H1 (cell line): ENCODE measurements around the gene LRATD1. TPM values are rescaled to one million over a fixed set of nuclear protein-coding genes. Genes with fewer than 3 reads are reported as not detected.

ENCODE experiments used
- BACH1 ChIP-seq: IDR thresholded peaks from 2 replicates; pipeline ENCODE4 v1.6.1; 2012; ENCODE audit warnings: low read length, improper control_type of control experiment
- CHD2 ChIP-seq: IDR thresholded peaks from 2 replicates; pipeline ENCODE4 v1.6.1; 2012; ENCODE audit warnings: low read length, improper control_type of control experiment
- CTBP2 ChIP-seq: IDR thresholded peaks from 2 replicates; pipeline ENCODE4 v1.7.0; 2011; ENCODE audit warnings: borderline replicate concordance, mild to moderate bottlenecking, moderate library complexity, mixed read lengths, low read length; ENCODE audit not compliant: insufficient read depth, insufficient read length
- HDAC6 ChIP-seq: IDR thresholded peaks from one replicate; pipeline ENCODE4 v1.7.1; 2012; ENCODE audit warnings: low read depth, mild to moderate bottlenecking, inconsistent platforms, low read length, moderate library complexity
- JUN ChIP-seq: IDR thresholded peaks from 2 replicates; pipeline ENCODE4 v1.6.1; 2011; ENCODE audit warnings: low read depth, mild to moderate bottlenecking, improper control_type of control experiment, low read length
- PHF8 ChIP-seq: fragments of 200-600 bp; sonication (generic); conservative IDR thresholded peaks from 2 replicates; pipeline ENCODE4 v1.7.1; 2012; ENCODE audit warnings: low read depth, mild to moderate bottlenecking, inconsistent platforms, low read length, moderate library complexity
- RAD21 ChIP-seq, 2 experiments: IDR thresholded peaks in 1 of 2; conservative IDR thresholded peaks in 1 of 2; 2 replicates each; pipeline ENCODE4 v1.6.1; 2011; ENCODE audit warnings: low read depth in 2 of 2, low read length in 2 of 2, improper control_type of control experiment in 1 of 2, inconsistent platforms in 1 of 2, mild to moderate bottlenecking in 1 of 2, moderate library complexity in 1 of 2
- RFX5 ChIP-seq: IDR thresholded peaks from 2 replicates; pipeline ENCODE4 v1.6.1; 2011; ENCODE audit warnings: low read depth, low read length, improper control_type of control experiment, borderline replicate concordance
- SIN3A ChIP-seq, 2 experiments: IDR thresholded peaks in 1 of 2; conservative IDR thresholded peaks in 1 of 2; 2 replicates each; pipeline ENCODE4 v1.6.1; 2011 to 2012; ENCODE audit warnings: low read length in 2 of 2, improper control_type of control experiment in 1 of 2, low read depth in 1 of 2, mild to moderate bottlenecking in 1 of 2
- SP2 ChIP-seq: IDR thresholded peaks from 2 replicates; pipeline ENCODE4 v1.6.1; 2012; ENCODE audit warnings: mild to moderate bottlenecking, low read length, inconsistent platforms
- TAF1 ChIP-seq: IDR thresholded peaks from 2 replicates; pipeline ENCODE4 v1.6.1; 2011; ENCODE audit warnings: mild to moderate bottlenecking, low read depth, low read length
- polyA plus RNA-seq, 7 experiments: library from polyadenylated mRNA; depleted of rRNA in 3 of 7; stranded (reverse) in 5 of 7; unstranded in 2 of 7; fragments of >200 nt in 5 of 7; fragments of 200-250 nt in 2 of 7; gene quantifications; 1 replicate in 5 of 7; 2 replicates in 1 of 7; 4 replicates in 1 of 7; pipeline versions ENCODE4 v1.2.1 to v1.2.3, GENCODE V29; 2011 to 2013; ENCODE audit warnings: missing spikeins in 2 of 7, mixed read lengths in 2 of 7
- total RNA-seq: library from RNA; stranded (reverse); fragmentation: NEBNext Ultra II Directional; extraction: Animal tissue kit (Norgen Biotek cat#: 25700); gene quantifications from 2 replicates; pipeline ENCODE4 v1.2.1, GENCODE V29; 2021
- TF ChIP-seq, protein P1 (sequence below): IDR thresholded peaks from 2 replicates; pipeline ENCODE4 v1.6.1; 2012; ENCODE audit warnings: inconsistent platforms

Gene LRATD1
- total and polyA plus RNA-seq, 2 of the 8 experiments (the other 6 are each of a cell fraction or from before 2014, with no cell fraction given) = 1.2 to 2.3 TPM

DNA sequence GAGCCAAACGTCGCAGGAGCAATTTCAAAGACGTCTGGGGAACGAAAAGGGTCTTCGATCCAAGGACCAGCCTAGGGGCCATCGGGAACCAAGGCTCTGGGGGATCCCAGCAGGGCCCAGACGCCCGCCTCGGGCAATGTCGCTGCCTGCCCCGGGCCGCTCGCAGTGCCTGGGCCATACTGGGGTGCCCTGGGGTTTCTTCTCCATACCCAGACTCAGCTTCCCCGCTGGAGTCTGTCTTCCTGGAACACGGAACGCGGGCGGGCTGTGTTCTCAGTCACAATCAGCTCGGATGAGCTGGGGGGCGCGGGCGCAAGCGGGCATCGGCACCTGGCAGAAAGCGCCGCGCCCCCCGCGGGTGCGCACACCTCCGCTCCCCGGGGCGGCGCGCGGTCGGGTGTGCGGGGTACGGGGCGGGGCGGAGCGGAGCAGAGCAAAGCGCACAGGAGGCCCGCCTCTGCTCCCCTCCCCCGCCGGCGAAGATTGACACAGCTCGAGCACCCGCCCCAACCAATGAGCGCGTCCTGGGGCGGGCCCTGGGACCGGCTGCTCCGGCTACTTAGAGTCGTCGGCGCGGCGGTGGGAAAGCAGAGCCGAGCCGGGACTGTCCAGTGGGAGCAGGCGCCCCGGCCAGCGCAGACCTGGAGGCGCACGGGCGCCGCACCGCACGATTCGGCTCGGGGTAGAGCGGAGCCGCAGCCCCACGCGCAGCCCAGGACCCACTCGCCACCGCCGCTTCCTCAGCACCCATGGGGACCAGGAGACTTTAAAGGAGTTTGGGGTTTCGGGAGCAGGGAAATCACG, at the start of gene LRATD1 (continued):
- TF ChIP-seq HDAC6 (no peak), SP2 (peak; percentile 22; the same call in 1 of the 2 replicates), BACH1 (no peak), JUN (no peak), CTBP2 (peak; percentile 36), RFX5 (no peak), PHF8 (no peak; the same call in 1 of the 2 replicates), SIN3A (conservative IDR thresholded peaks at IDR 0.05 in 1 of 2, IDR thresholded peaks at IDR 0.05 in 1 of 2; ENCODE audit: low read depth in 1 of 2, low read length in 2 of 2) (0 out of 4 replicates have a peak, but pooled peaks of 1 of the 2 experiments have one; percentile 2), RAD21 (IDR thresholded peaks at IDR 0.05 in 1 of 2, conservative IDR thresholded peaks at IDR 0.05 in 1 of 2; ENCODE audit: low read depth in 2 of 2, low read length in 2 of 2) (0 out of 4 replicates have a peak, but pooled peaks of 1 of the 2 experiments have one; percentile 1), CHD2 (peak; percentile 68; the same call in 1 of the 2 replicates), TAF1 (peak; percentile 77)
- TF ChIP-seq, protein P1, sequence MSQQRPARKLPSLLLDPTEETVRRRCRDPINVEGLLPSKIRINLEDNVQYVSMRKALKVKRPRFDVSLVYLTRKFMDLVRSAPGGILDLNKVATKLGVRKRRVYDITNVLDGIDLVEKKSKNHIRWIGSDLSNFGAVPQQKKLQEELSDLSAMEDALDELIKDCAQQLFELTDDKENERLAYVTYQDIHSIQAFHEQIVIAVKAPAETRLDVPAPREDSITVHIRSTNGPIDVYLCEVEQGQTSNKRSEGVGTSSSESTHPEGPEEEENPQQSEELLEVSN = peak; percentile 65; the same call in 1 of the 2 replicates
